ENCODE results near the gene ESPL1.
A peak's percentile ranks its signal among the peaks of the same experiment; 100 is the strongest.
"Not testable (repeated sequence)": the region's sequence is repeated elsewhere in the genome, so short reads cannot be mapped to it uniquely, and the experiment has no call there.

Gene ESPL1

GRCh38 chr12:53324779-53325510, 56.8 kb downstream of the ESPL1 start:
- Histone ChIP-seq H3K9me3 (ENCODE audit: control insufficient read depth, insufficient read depth, low read length) (no peaks in the 10 kb centered on the region), H3K9ac (ENCODE audit: low read depth, low read length) (peak overlapping the region; percentile 48), H3K36me3 (ENCODE audit: insufficient read depth, low read length) (no peaks in the 10 kb centered on the region), H3K4me1 (ENCODE audit: insufficient read depth, low read length) (peaks cover 11% of the 10 kb centered on the region; the same call in 1 of the 2 replicates)

DNA sequence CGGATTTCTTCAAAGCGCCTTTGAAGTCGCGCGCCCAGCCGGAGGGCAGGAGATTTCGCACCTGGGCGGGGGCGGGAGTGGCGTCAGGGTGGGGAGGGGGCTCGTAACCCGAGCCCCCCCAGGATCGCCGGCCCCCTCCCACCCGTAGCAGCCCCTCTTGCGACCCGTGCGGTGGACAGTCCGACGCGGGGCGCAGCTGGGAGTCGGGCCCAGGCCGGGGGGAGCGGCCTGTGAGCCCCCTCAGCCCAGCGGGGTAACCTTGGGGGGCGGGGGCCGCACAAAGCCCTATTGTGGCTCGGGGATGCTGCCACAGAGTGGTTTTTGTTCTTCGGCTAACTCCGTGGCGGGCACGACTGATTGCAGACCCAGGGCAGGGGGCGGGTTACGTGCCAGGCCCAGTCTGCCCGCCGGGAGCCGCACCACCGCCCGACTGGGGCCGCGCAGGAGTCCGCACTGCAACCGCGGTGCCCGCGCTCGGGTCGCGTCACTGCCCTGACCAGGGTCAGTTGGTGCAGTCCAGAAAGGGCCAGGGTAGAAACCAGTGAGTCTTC, 57.5 kb downstream of the ESPL1 start:
- peak overlapping the region; percentile 48 for H3K9ac ChIP-seq (ENCODE audit: low read depth, low read length)
- H3K36me3 ChIP-seq (ENCODE audit: insufficient read depth, low read length), result no peaks in the 10 kb centered on the region
- peaks cover 6% of the 10 kb centered on the region; the same call in 1 of the 2 replicates for H3K4me1 ChIP-seq (ENCODE audit: insufficient read depth, low read length)
- H3K9me3 ChIP-seq (ENCODE audit: control insufficient read depth, insufficient read depth, low read length), result no peaks in the 10 kb centered on the region

DNA sequence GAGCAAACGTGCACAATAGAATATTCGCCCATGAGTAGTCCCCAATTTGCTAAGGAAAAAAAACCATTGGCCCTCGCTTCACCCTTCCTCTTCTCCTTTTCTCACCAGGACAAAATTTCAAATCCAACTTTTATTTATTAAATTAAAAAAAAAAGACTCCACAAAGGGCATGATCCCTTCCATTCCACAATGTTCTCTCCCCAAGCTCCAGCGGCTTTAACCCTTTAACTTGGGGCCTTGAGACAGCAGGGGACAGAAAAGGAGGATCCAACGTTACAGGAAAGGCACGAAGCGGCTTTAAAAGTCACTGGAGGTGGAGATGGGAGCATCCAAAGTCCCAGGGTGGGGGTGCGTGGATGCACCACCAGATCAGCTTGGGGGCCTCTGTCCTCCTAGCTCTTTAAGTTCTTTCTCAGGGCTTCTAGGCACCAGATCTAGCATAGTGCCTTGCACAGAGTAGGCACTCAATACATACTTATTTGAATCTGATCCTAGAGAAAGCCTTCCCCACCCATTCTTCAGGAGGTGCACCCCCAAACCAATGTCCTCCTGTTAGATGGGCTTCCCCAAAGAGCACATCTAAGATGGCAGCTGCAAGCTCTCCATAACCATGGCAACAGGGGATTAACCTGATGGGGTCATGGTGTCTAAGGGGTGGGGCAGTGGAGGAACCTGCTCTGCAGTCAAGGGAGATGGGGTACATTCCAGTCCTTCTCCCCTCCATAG, 58.5 kb downstream of the ESPL1 start:
- no peaks in the 10 kb centered on the region for H3K9me3 ChIP-seq (ENCODE audit: control insufficient read depth, insufficient read depth, low read length)
- peak overlapping the region; percentile 48; the same call in 1 of the 2 replicates for H3K9ac ChIP-seq (ENCODE audit: low read depth, low read length)
- H3K4me1 ChIP-seq (ENCODE audit: insufficient read depth, low read length), result peaks cover 4% of the 10 kb centered on the region; the same call in 1 of the 2 replicates
- H3K36me3 ChIP-seq (ENCODE audit: insufficient read depth, low read length), result no peaks in the 10 kb centered on the region

DNA sequence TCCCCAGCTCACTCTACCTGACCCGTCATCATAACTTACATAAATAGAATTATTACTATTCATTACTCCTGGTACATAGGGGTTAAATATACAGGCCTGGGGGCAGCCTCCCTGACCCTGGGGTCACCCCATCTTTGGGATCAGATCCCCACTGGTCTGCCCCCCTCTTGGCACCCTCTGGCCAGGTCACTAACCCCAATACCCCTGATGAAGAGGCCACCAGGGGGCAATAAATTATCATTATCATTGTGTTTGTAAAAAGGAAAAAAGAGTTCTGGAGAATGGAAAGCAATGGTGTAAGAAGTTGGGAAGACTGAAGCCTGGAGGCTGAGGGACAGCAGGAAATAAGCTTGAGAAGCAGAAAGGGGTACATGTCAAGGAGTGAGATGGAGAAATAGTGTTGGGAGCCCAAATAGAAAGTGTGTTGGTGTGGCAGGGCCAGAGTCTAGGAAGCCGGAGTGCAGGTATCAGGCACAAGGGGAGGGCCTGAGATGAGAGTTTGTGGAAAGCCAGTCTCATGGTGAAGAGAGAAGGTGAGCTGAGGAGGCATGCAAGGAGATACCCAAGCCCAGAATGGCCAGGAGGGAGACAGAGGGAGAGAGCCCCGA, 59.4 kb downstream of the ESPL1 start:
- H3K4me1 ChIP-seq (ENCODE audit: insufficient read depth, low read length), result peaks cover 4% of the 10 kb centered on the region; the same call in 1 of the 2 replicates
- no peaks in the 10 kb centered on the region for H3K9me3 ChIP-seq (ENCODE audit: control insufficient read depth, insufficient read depth, low read length)
- no peaks in the 10 kb centered on the region for H3K36me3 ChIP-seq (ENCODE audit: insufficient read depth, low read length)
- no peak overlapping the region for H3K9ac ChIP-seq (ENCODE audit: low read depth, low read length)

DNA sequence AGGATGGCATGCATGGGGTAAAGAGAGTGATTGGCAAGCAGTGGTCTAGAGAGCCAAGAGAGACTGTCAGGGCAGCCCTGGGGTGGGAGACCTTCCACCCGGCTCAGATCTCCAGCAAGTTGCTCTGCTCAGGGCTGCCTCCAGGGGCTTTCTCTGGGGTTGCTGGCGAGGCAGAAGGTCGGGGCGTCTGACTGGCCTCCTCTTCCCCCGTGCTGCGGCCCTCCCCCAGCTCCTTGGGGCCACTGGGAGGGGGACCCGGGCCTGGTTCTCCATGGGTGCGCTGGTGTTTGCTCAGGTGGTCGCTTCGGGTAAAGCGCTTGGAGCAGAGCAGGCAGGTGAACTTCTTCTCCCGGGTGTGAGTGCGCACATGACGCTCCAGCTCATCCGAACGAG, 59.9 kb downstream of the ESPL1 start:
- no peaks in the 10 kb centered on the region for H3K9me3 ChIP-seq (ENCODE audit: control insufficient read depth, insufficient read depth, low read length)
- H3K4me1 ChIP-seq (ENCODE audit: insufficient read depth, low read length), result peaks cover 4% of the 10 kb centered on the region; the same call in 1 of the 2 replicates
- H3K36me3 ChIP-seq (ENCODE audit: insufficient read depth, low read length), result no peaks in the 10 kb centered on the region
- no peak overlapping the region for H3K9ac ChIP-seq (ENCODE audit: low read depth, low read length)

GRCh38 chr12:53330671-53331070, 62.6 kb downstream of the ESPL1 start:
- Histone ChIP-seq H3K36me3 (ENCODE audit: insufficient read depth, low read length) (no peaks in the 10 kb centered on the region), H3K4me1 (ENCODE audit: insufficient read depth, low read length) (peaks cover 9% of the 10 kb centered on the region), H3K9ac (ENCODE audit: low read depth, low read length) (no peak overlapping the region), H3K9me3 (ENCODE audit: control insufficient read depth, insufficient read depth, low read length) (no peaks in the 10 kb centered on the region)

GRCh38 chr12:53332339-53332738, 64.2 kb downstream of the ESPL1 start:
- H3K9ac ChIP-seq (ENCODE audit: low read depth, low read length); H3K36me3 ChIP-seq (ENCODE audit: insufficient read depth, low read length); H3K9me3 ChIP-seq (ENCODE audit: control insufficient read depth, insufficient read depth, low read length): not testable (repeated sequence)
- peaks cover 13% of the 10 kb centered on the region for H3K4me1 ChIP-seq (ENCODE audit: insufficient read depth, low read length)

- no peaks in the 10 kb centered on the region for H3K36me3 ChIP-seq (ENCODE audit: insufficient read depth, low read length)
- peaks cover 15% of the 10 kb centered on the region for H3K4me1 ChIP-seq (ENCODE audit: insufficient read depth, low read length)
- no peaks in the 10 kb centered on the region for H3K9me3 ChIP-seq (ENCODE audit: control insufficient read depth, insufficient read depth, low read length)
- no peak overlapping the region for H3K9ac ChIP-seq (ENCODE audit: low read depth, low read length)
Observed at GRCh38 chr12:53332744-53333143, 64.6 kb downstream of the ESPL1 start.

GRCh38 chr12:53333289-53333688, 65.2 kb downstream of the ESPL1 start:
- H3K9ac ChIP-seq (ENCODE audit: low read depth, low read length), result no peak overlapping the region
- H3K9me3 ChIP-seq (ENCODE audit: control insufficient read depth, insufficient read depth, low read length), result no peaks in the 10 kb centered on the region
- H3K36me3 ChIP-seq (ENCODE audit: insufficient read depth, low read length), result no peaks in the 10 kb centered on the region
- H3K4me1 ChIP-seq (ENCODE audit: insufficient read depth, low read length), result peaks cover 19% of the 10 kb centered on the region

DNA sequence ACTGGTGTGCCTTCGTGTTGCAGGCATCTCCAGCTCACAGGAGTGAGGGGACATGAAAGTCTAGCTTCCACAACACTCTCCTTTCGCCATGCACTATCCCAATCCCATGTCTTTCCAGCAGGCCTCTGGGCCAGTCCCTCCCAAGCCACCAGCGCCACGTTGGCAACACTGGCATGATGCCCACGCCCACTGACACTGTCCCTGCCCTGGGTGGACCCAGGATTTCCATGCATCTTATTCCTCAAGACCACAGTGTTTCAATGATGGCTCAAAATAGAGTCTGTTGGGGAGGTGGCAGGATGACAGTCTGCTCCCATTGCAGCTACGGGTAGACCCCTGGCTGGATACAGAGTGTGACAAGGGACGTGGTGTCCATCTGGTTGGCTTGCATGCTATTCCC, 65.7 kb downstream of the ESPL1 start:
- Histone ChIP-seq H3K9ac (ENCODE audit: low read depth, low read length) (no peak overlapping the region), H3K9me3 (ENCODE audit: control insufficient read depth, insufficient read depth, low read length) (no peaks in the 10 kb centered on the region), H3K36me3 (ENCODE audit: insufficient read depth, low read length) (no peaks in the 10 kb centered on the region), H3K4me1 (ENCODE audit: insufficient read depth, low read length) (peaks cover 21% of the 10 kb centered on the region)

- H3K36me3 ChIP-seq (ENCODE audit: insufficient read depth, low read length), result no peaks in the 10 kb centered on the region
- H3K9me3 ChIP-seq (ENCODE audit: control insufficient read depth, insufficient read depth, low read length), result no peaks in the 10 kb centered on the region
- H3K4me1 ChIP-seq (ENCODE audit: insufficient read depth, low read length), result peaks cover 21% of the 10 kb centered on the region
- H3K9ac ChIP-seq (ENCODE audit: low read depth, low read length), result no peak overlapping the region
Observed at GRCh38 chr12:53334822-53335221, 66.7 kb downstream of the ESPL1 start.

DNA sequence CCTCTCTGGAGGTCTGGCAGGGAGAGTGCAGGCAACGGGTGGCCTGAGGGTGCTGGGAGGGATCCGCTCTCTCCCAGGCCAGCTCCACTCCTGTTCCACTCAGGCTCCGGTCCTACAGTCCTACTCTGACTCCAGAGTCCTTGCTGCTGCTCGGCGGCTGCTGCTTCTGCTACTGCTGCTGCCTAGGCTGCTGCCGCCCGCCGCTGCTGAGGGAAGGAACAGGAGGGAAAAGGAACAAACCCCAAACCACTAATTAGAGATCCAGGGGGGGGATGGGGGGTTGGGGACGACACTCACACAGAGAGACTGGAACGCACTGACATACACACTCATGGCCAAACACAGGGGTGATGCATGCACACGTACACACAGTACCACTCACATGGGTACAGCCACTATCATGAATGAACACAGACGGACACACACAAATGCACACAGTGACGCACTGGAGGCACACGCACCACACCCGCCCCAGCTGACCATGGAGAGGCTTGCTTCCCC, 68.1 kb downstream of the ESPL1 start, which contains the start of gene SP7:
TSS of gene SP7 (minus strand) at position 174 of the 501 bp plus-strand sequence. CDS start 708 bp downstream, outside the sequence.
- H3K4me1 ChIP-seq (ENCODE audit: insufficient read depth, low read length), result peaks cover 21% of the 10 kb centered on the region
- H3K9ac ChIP-seq (ENCODE audit: low read depth, low read length), result no peak within 1 kb of the TSS; the same call in 1 of the 2 replicates
- H3K9me3 ChIP-seq (ENCODE audit: control insufficient read depth, insufficient read depth, low read length), result no peaks in the 10 kb centered on the region
- H3K36me3 ChIP-seq (ENCODE audit: insufficient read depth, low read length), result no peaks in the 10 kb centered on the region

GRCh38 chr12:53338017-53338416, 69.9 kb downstream of the ESPL1 start:
- Histone ChIP-seq H3K9ac (ENCODE audit: low read depth, low read length) (no peak overlapping the region; the same call in 1 of the 2 replicates), H3K4me1 (ENCODE audit: insufficient read depth, low read length) (peaks cover 21% of the 10 kb centered on the region), H3K9me3 (ENCODE audit: control insufficient read depth, insufficient read depth, low read length) (no peaks in the 10 kb centered on the region), H3K36me3 (ENCODE audit: insufficient read depth, low read length) (no peaks in the 10 kb centered on the region)

GRCh38 chr12:53338916-53339315, 70.8 kb downstream of the ESPL1 start:
- peaks cover 21% of the 10 kb centered on the region for H3K4me1 ChIP-seq (ENCODE audit: insufficient read depth, low read length)
- no peaks in the 10 kb centered on the region for H3K36me3 ChIP-seq (ENCODE audit: insufficient read depth, low read length)
- no peak overlapping the region for H3K9ac ChIP-seq (ENCODE audit: low read depth, low read length)
- no peaks in the 10 kb centered on the region for H3K9me3 ChIP-seq (ENCODE audit: control insufficient read depth, insufficient read depth, low read length)

All from ES-I3 (cell line).